ENCODE measurements around the gene PRR7. TPM values are rescaled to one million over a fixed set of nuclear protein-coding genes. Genes with fewer than 3 reads are reported as not detected.

PRR7 gene
- total and polyA plus RNA-seq, 2 of the 13 experiments (the other 11 are each of a cell fraction or from before 2014, with no cell fraction given): 4.8 to 5.0 TPM

DNA sequence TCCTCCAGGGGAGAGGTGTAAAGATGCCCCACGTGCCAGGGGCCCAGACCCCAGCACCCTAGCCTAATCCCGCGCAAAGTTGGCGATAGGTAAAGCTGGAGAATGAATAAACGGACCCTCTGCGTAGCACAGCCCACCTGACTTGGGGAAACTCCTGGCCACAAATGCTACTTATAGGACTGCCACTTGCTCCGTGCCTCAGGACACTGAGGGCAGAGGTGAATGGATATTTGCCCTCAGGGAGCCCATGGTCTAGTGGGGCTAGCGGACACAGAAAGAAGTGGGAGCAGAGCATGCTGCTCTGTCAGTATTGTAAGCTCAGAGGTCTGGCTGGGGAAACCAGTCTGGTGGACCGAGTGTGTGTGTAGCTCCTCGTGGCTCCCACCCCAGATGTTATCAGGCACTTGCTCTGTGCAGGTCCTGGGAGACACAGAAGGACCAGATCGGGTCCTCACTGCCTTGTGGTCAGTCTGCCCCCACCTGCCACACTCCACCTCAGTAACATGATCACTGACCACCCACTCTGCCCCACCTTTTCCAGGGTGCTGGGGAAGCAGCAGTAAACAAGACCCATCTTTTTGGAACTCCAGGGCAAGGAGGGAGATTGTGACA, 19.3 kb upstream of the PRR7 start (continued):
- TF ChIP-seq SP1 (IDR thresholded peaks at IDR 0.05) (no peak), SP1 (CRISPR knock-in tag; IDR thresholded peaks at IDR 0.05) (no peak), MAZ (IDR thresholded peaks at IDR 0.05; ENCODE audit: borderline replicate concordance, low read depth, low read length) (no peak), MAZ (CRISPR knock-in tag; IDR thresholded peaks at IDR 0.05; ENCODE audit: low read depth) (0 out of 2 replicates have a peak, but pooled peaks have one; percentile 32), NFE2L1 (CRISPR knock-in tag; IDR thresholded peaks at IDR 0.05; ENCODE audit: borderline replicate concordance) (no peak), DNMT3B (CRISPR knock-in tag; conservative IDR thresholded peaks at IDR 0.05) (no peak), ZNF598 (CRISPR knock-in tag; IDR thresholded peaks at IDR 0.05; ENCODE audit: borderline replicate concordance) (0 out of 2 replicates have a peak, but pooled peaks have one; percentile 29), ZNF75D (CRISPR knock-in tag; IDR thresholded peaks at IDR 0.05; ENCODE audit: borderline replicate concordance) (no peak), ZFX (CRISPR knock-in tag; IDR thresholded peaks at IDR 0.05; ENCODE audit: low read depth) (peak; percentile 4; the same call in 1 of the 2 replicates), ZNF136 (CRISPR knock-in tag; IDR thresholded peaks at IDR 0.05; ENCODE audit: low read depth) (no peak), SRF (IDR thresholded peaks at IDR 0.05; ENCODE audit: low read depth, low read length) (no peak), TMF1 (CRISPR knock-in tag; IDR thresholded peaks at IDR 0.05; ENCODE audit: low read depth) (no peak), MED13 (CRISPR knock-in tag; IDR thresholded peaks at IDR 0.05) (no peak), SAP130 (CRISPR knock-in tag; IDR thresholded peaks at IDR 0.05; ENCODE audit: low read depth) (peak; percentile 10; the same call in 1 of the 2 replicates), MEF2D (CRISPR knock-in tag; IDR thresholded peaks at IDR 0.05) (no peak), ZNF552 (CRISPR knock-in tag; IDR thresholded peaks at IDR 0.05; ENCODE audit: borderline replicate concordance) (no peak), KLF6 (CRISPR knock-in tag; IDR thresholded peaks at IDR 0.05) (no peak)
- TF ChIP-seq, protein P1, sequence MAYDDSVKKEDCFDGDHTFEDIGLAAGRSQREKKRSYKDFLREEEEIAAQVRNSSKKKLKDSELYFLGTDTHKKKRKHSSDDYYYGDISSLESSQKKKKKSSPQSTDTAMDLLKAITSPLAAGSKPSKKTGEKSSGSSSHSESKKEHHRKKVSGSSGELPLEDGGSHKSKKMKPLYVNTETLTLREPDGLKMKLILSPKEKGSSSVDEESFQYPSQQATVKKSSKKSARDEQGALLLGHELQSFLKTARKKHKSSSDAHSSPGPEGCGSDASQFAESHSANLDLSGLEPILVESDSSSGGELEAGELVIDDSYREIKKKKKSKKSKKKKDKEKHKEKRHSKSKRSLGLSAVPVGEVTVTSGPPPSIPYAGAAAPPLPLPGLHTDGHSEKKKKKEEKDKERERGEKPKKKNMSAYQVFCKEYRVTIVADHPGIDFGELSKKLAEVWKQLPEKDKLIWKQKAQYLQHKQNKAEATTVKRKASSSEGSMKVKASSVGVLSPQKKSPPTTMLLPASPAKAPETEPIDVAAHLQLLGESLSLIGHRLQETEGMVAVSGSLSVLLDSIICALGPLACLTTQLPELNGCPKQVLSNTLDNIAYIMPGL (CRISPR knock-in tag; IDR thresholded peaks at IDR 0.05; ENCODE audit: borderline replicate concordance in 1 of 2, low read depth in 1 of 2): no peak; a peak in 1 of 4 replicates
- TF ChIP-seq, protein P2, sequence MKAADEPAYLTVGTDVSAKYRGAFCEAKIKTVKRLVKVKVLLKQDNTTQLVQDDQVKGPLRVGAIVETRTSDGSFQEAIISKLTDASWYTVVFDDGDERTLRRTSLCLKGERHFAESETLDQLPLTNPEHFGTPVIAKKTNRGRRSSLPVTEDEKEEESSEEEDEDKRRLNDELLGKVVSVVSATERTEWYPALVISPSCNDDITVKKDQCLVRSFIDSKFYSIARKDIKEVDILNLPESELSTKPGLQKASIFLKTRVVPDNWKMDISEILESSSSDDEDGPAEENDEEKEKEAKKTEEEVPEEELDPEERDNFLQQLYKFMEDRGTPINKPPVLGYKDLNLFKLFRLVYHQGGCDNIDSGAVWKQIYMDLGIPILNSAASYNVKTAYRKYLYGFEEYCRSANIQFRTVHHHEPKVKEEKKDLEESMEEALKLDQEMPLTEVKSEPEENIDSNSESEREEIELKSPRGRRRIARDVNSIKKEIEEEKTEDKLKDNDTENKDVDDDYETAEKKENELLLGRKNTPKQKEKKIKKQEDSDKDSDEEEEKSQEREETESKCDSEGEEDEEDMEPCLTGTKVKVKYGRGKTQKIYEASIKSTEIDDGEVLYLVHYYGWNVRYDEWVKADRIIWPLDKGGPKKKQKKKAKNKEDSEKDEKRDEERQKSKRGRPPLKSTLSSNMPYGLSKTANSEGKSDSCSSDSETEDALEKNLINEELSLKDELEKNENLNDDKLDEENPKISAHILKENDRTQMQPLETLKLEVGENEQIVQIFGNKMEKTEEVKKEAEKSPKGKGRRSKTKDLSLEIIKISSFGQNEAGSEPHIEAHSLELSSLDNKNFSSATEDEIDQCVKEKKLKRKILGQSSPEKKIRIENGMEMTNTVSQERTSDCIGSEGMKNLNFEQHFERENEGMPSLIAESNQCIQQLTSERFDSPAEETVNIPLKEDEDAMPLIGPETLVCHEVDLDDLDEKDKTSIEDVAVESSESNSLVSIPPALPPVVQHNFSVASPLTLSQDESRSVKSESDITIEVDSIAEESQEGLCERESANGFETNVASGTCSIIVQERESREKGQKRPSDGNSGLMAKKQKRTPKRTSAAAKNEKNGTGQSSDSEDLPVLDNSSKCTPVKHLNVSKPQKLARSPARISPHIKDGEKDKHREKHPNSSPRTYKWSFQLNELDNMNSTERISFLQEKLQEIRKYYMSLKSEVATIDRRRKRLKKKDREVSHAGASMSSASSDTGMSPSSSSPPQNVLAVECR (CRISPR knock-in tag; IDR thresholded peaks at IDR 0.05; ENCODE audit: borderline replicate concordance): peak; percentile 36; the same call in 1 of the 2 replicates
- TF ChIP-seq, protein P3, sequence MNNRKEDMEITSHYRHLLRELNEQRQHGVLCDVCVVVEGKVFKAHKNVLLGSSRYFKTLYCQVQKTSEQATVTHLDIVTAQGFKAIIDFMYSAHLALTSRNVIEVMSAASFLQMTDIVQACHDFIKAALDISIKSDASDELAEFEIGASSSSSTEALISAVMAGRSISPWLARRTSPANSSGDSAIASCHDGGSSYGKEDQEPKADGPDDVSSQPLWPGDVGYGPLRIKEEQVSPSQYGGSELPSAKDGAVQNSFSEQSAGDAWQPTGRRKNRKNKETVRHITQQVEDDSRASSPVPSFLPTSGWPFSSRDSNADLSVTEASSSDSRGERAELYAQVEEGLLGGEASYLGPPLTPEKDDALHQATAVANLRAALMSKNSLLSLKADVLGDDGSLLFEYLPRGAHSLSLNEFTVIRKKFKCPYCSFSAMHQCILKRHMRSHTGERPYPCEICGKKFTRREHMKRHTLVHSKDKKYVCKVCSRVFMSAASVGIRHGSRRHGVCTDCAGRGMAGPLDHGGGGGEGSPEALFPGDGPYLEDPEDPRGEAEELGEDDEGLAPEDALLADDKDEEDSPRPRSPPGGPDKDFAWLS (CRISPR knock-in tag; IDR thresholded peaks at IDR 0.05; ENCODE audit: borderline replicate concordance): no peak
- TF ChIP-seq, protein P4, sequence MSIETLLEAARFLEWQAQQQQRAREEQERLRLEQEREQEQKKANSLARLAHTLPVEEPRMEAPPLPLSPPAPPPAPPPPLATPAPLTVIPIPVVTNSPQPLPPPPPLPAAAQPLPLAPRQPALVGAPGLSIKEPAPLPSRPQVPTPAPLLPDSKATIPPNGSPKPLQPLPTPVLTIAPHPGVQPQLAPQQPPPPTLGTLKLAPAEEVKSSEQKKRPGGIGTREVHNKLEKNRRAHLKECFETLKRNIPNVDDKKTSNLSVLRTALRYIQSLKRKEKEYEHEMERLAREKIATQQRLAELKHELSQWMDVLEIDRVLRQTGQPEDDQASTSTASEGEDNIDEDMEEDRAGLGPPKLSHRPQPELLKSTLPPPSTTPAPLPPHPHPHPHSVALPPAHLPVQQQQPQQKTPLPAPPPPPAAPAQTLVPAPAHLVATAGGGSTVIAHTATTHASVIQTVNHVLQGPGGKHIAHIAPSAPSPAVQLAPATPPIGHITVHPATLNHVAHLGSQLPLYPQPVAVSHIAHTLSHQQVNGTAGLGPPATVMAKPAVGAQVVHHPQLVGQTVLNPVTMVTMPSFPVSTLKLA (IDR thresholded peaks at IDR 0.05): no peak

Measured in HepG2 (cell line).